D341Med (cell line): ENCODE results near the gene CTRL.
A peak's percentile ranks its signal among the peaks of the same experiment; 100 is the strongest.
"Not testable (repeated sequence)": the region's sequence is repeated elsewhere in the genome, so short reads cannot be mapped to it uniquely, and the experiment has no call there.

Source experiments
- DNase-seq: peaks from one replicate; pipeline ENCODE4 v3.0.0; 2012; ENCODE audit warnings: low spot score

CTRL gene

GRCh38 chr16:67923414-67924116 lies 8.1 kb downstream of the CTRL start:
- no peak for DNase-seq

GRCh38 chr16:67922740-67923139 lies 8.9 kb downstream of the CTRL start:
- DNase-seq = no peak

- no peak for DNase-seq
Observed at GRCh38 chr16:67922221-67922620, 9.4 kb downstream of the CTRL start.

GRCh38 chr16:67919622-67920221 lies 11.9 kb downstream of the CTRL start:
- no peak for DNase-seq

- DNase-seq = no peak
Observed at GRCh38 chr16:67917852-67918236, 13.8 kb downstream of the CTRL start.

GRCh38 chr16:67917140-67917851 lies 14.4 kb downstream of the CTRL start:
- DNase-seq = no peak

GRCh38 chr16:67915831-67916723 lies 15.6 kb downstream of the CTRL start:
- no peak for DNase-seq

- DNase-seq = not testable (repeated sequence)
Observed at GRCh38 chr16:67915496-67915769, 16.2 kb downstream of the CTRL start.

GRCh38 chr16:67914758-67915495 lies 16.7 kb downstream of the CTRL start:
- DNase-seq = no peak

- DNase-seq = no peak
Observed at GRCh38 chr16:67910158-67910557, 21.5 kb downstream of the CTRL start.

GRCh38 chr16:67909056-67909742 lies 22.5 kb downstream of the CTRL start:
- no peak for DNase-seq

- DNase-seq = no peak
Observed at GRCh38 chr16:67907397-67908180, 24.1 kb downstream of the CTRL start.

- no peak for DNase-seq
Observed at GRCh38 chr16:67902831-67903230, 28.8 kb downstream of the CTRL start.

- no peak for DNase-seq
Observed at GRCh38 chr16:67901734-67902133, 29.9 kb downstream of the CTRL start.

- no peak for DNase-seq
Observed at GRCh38 chr16:67897231-67897630, 34.4 kb downstream of the CTRL start.

GRCh38 chr16:67893743-67894399 lies 37.8 kb downstream of the CTRL start:
- no peak for DNase-seq

GRCh38 chr16:67892899-67893742 lies 38.5 kb downstream of the CTRL start, which contains the start of gene PSKH1:
Gene PSKH1 (plus strand): TSS chr16:67893254. CDS start chr16:67908750, 15,496 bp downstream.
- DNase-seq = peak; percentile 98

GRCh38 chr16:67892375-67892774 lies 39.3 kb downstream of the CTRL start:
- no peak for DNase-seq

GRCh38 chr16:67888331-67888730 lies 43.3 kb downstream of the CTRL start:
- no peak for DNase-seq
